ENCODE measurements around the gene CASP10. TPM values are rescaled to one million over a fixed set of nuclear protein-coding genes. Genes with fewer than 3 reads are reported as not detected.

The CASP10 gene
- total and polyA plus RNA-seq, 9 of the 15 experiments (the other 6 are each of a cell fraction or from before 2014, with no cell fraction given) = 7.1 to 20.4 (median 10.8) TPM

DNA sequence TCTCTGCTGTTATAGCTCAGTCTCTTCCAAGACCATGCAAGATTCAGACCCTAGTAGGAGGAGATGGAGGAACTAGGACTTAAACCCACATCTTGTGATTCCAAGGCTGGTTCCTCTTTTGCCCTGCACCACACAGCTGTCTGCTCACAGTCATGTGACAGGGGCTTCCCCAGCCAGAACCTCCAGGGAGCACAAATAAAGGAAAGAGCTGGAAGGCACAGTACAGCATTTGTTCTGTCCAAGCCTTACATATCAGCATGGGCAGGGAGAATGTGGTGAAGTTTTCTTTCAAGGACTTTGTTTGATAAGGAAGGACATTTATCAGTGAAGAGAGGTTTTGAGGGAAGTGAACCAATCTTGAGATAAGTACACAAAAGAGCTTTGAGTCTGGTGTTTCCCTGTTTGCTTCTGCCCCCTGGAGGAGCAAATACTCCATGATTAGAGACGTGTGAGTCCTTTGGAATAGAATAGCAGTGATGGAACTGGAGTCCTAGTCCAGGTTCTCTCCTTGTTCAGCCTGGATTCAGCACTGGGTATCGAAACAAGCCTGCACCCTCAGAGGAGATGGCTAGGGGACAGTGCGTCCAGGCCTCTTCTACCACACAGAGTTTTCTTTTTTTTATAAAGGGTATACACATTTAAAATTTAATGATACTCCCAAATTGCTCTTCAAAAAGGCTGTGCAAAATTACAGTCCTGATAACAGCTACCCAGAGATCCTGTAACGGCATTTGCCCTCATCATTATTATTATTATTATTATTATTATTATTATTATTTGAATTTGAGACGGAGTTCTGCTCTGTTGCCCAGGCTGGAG is 24.6 kb upstream of the CASP10 start (continued):
- TF ChIP-seq, protein P1, sequence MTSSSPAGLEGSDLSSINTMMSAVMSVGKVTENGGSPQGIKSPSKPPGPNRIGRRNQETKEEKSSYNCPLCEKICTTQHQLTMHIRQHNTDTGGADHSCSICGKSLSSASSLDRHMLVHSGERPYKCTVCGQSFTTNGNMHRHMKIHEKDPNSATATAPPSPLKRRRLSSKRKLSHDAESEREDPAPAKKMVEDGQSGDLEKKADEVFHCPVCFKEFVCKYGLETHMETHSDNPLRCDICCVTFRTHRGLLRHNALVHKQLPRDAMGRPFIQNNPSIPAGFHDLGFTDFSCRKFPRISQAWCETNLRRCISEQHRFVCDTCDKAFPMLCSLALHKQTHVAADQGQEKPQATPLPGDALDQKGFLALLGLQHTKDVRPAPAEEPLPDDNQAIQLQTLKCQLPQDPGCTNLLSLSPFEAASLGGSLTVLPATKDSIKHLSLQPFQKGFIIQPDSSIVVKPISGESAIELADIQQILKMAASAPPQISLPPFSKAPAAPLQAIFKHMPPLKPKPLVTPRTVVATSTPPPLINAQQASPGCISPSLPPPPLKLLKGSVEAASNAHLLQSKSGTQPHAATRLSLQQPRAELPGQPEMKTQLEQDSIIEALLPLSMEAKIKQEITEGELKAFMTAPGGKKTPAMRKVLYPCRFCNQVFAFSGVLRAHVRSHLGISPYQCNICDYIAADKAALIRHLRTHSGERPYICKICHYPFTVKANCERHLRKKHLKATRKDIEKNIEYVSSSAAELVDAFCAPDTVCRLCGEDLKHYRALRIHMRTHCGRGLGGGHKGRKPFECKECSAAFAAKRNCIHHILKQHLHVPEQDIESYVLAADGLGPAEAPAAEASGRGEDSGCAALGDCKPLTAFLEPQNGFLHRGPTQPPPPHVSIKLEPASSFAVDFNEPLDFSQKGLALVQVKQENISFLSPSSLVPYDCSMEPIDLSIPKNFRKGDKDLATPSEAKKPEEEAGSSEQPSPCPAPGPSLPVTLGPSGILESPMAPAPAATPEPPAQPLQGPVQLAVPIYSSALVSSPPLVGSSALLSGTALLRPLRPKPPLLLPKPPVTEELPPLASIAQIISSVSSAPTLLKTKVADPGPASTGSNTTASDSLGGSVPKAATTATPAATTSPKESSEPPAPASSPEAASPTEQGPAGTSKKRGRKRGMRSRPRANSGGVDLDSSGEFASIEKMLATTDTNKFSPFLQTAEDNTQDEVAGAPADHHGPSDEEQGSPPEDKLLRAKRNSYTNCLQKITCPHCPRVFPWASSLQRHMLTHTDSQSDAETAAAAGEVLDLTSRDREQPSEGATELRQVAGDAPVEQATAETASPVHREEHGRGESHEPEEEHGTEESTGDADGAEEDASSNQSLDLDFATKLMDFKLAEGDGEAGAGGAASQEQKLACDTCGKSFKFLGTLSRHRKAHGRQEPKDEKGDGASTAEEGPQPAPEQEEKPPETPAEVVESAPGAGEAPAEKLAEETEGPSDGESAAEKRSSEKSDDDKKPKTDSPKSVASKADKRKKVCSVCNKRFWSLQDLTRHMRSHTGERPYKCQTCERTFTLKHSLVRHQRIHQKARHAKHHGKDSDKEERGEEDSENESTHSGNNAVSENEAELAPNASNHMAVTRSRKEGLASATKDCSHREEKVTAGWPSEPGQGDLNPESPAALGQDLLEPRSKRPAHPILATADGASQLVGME (CRISPR knock-in tag; IDR thresholded peaks at IDR 0.05) = no peak
- TF ChIP-seq, protein P2, sequence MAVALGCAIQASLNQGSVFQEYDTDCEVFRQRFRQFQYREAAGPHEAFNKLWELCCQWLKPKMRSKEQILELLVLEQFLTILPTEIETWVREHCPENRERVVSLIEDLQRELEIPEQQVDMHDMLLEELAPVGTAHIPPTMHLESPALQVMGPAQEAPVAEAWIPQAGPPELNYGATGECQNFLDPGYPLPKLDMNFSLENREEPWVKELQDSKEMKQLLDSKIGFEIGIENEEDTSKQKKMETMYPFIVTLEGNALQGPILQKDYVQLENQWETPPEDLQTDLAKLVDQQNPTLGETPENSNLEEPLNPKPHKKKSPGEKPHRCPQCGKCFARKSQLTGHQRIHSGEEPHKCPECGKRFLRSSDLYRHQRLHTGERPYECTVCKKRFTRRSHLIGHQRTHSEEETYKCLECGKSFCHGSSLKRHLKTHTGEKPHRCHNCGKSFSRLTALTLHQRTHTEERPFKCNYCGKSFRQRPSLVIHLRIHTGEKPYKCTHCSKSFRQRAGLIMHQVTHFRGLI (CRISPR knock-in tag; IDR thresholded peaks at IDR 0.05) = no peak
- TF ChIP-seq ZNF766 (CRISPR knock-in tag; conservative IDR thresholded peaks at IDR 0.05) (peak; percentile 77), POLR2AphosphoS2 (IDR thresholded peaks at IDR 0.05; ENCODE audit: low read length) (no peak), TRIM24 (IDR thresholded peaks at IDR 0.05) (no peak), FOS (IDR thresholded peaks at IDR 0.05; ENCODE audit: extremely low read depth, insufficient read length) (no peak), GATA2 (CRISPR knock-in tag; IDR thresholded peaks at IDR 0.05) (peak; percentile 80), ZNF384 (IDR thresholded peaks at IDR 0.05; ENCODE audit: low read depth, low read length) (no peak), PHF21A (IDR thresholded peaks at IDR 0.05; ENCODE audit: borderline replicate concordance, low read depth) (no peak), ZNF140 (CRISPR knock-in tag; IDR thresholded peaks at IDR 0.05) (no peak), ZNF232 (CRISPR knock-in tag; IDR thresholded peaks at IDR 0.05) (no peak), ZFP30 (CRISPR knock-in tag; IDR thresholded peaks at IDR 0.05; ENCODE audit: borderline replicate concordance) (no peak)
- TF ChIP-seq, protein P3, sequence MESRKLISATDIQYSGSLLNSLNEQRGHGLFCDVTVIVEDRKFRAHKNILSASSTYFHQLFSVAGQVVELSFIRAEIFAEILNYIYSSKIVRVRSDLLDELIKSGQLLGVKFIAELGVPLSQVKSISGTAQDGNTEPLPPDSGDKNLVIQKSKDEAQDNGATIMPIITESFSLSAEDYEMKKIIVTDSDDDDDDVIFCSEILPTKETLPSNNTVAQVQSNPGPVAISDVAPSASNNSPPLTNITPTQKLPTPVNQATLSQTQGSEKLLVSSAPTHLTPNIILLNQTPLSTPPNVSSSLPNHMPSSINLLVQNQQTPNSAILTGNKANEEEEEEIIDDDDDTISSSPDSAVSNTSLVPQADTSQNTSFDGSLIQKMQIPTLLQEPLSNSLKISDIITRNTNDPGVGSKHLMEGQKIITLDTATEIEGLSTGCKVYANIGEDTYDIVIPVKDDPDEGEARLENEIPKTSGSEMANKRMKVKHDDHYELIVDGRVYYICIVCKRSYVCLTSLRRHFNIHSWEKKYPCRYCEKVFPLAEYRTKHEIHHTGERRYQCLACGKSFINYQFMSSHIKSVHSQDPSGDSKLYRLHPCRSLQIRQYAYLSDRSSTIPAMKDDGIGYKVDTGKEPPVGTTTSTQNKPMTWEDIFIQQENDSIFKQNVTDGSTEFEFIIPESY (CRISPR knock-in tag; IDR thresholded peaks at IDR 0.05) = peak; percentile 67
- TF ChIP-seq, protein P4, sequence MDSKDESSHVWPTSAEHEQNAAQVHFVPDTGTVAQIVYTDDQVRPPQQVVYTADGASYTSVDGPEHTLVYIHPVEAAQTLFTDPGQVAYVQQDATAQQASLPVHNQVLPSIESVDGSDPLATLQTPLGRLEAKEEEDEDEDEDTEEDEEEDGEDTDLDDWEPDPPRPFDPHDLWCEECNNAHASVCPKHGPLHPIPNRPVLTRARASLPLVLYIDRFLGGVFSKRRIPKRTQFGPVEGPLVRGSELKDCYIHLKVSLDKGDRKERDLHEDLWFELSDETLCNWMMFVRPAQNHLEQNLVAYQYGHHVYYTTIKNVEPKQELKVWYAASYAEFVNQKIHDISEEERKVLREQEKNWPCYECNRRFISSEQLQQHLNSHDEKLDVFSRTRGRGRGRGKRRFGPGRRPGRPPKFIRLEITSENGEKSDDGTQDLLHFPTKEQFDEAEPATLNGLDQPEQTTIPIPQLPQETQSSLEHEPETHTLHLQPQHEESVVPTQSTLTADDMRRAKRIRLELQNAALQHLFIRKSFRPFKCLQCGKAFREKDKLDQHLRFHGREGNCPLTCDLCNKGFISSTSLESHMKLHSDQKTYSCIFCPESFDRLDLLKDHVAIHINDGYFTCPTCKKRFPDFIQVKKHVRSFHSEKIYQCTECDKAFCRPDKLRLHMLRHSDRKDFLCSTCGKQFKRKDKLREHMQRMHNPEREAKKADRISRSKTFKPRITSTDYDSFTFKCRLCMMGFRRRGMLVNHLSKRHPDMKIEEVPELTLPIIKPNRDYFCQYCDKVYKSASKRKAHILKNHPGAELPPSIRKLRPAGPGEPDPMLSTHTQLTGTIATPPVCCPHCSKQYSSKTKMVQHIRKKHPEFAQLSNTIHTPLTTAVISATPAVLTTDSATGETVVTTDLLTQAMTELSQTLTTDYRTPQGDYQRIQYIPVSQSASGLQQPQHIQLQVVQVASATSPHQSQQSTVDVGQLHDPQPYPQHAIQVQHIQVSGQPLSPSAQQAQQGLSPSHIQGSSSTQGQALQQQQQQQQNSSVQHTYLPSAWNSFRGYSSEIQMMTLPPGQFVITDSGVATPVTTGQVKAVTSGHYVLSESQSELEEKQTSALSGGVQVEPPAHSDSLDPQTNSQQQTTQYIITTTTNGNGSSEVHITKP (IDR thresholded peaks at IDR 0.05; ENCODE audit: partially characterized antibody) = no peak

Measured in K562 (cell line).